Measurements from ENCODE around the gene POLR2F.

DNA sequence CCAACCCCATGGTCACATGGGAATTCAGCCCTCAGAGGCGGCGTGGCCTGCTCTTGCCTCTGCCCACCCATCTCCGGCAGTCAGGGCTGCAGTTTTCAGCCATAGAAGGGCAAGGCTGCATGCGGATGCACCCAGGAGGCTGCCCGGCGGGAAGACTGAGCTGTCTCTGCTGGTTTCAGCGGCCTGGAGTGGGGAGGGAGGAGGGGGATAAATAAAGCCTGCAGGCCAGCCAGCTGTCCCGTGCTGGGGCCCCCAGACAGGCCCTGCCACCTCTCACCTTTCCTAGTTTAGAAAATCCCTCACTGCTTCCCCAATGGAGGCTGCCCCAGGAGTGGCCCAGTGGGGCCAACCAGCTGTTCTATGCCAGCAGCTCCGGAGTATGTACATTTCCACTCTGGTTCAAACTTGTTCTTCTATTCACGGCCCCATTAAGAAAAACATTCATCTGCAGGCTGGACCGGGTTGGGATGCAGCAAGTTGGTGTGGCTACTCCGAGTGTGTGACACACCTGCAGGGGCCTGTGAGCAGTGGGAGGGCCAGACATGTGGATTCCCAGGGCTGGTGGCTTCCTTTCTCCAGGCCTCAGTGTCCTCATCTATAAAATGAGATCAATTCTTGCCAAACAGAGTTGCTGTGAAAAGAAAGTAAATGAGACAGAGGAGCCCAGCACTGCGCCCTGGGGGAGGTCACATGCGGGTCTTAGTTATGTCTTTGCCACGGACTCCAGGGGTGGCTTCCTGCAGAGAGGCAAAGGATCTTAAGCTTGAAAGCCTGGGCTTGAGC, 42.4 kb upstream of the POLR2F start:
- TF ChIP-seq, protein P1, sequence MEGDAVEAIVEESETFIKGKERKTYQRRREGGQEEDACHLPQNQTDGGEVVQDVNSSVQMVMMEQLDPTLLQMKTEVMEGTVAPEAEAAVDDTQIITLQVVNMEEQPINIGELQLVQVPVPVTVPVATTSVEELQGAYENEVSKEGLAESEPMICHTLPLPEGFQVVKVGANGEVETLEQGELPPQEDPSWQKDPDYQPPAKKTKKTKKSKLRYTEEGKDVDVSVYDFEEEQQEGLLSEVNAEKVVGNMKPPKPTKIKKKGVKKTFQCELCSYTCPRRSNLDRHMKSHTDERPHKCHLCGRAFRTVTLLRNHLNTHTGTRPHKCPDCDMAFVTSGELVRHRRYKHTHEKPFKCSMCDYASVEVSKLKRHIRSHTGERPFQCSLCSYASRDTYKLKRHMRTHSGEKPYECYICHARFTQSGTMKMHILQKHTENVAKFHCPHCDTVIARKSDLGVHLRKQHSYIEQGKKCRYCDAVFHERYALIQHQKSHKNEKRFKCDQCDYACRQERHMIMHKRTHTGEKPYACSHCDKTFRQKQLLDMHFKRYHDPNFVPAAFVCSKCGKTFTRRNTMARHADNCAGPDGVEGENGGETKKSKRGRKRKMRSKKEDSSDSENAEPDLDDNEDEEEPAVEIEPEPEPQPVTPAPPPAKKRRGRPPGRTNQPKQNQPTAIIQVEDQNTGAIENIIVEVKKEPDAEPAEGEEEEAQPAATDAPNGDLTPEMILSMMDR (IDR thresholded peaks at IDR 0.05): no peak
- no peak for TF ChIP-seq ZFX (IDR thresholded peaks at IDR 0.05; ENCODE audit: borderline replicate concordance)

All from 22Rv1 (cell line).